ENCODE data around the gene LCP1.

The LCP1 gene

DNA sequence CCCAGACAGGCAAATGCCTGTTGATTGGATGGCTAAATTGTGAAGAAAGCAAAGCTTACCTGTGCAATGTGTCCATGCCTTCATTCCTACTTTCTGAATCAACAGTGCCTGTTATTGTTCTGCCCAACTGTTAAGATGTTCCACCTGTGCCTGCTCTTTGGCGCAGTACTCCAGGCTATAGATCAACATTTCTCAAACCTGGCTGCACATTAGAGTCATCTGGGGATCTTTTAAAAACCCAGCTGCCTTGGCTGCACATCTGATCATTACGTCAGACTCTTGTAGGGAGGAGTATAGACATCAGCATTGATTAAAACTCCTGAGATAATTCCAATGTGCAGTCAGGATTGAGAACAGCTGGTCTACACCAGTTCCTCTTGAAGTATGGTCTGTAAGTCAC is 60.9 kb downstream of the LCP1 start:
- peaks cover 2% of the 10 kb centered on the region for H3K36me3 ChIP-seq (ENCODE audit: control insufficient read depth, insufficient read depth, low read length)
- DNase-seq (ENCODE audit: extremely low read depth, insufficient read length) = no peak
- no peak overlapping the region for H3K4me3 ChIP-seq (replicated peaks; ENCODE audit: low read depth, low read length)
- no peaks in the 10 kb centered on the region for H3K27me3 ChIP-seq (replicated peaks; ENCODE audit: control insufficient read depth, insufficient read depth, low read length)
- TF ChIP-seq, protein P1, sequence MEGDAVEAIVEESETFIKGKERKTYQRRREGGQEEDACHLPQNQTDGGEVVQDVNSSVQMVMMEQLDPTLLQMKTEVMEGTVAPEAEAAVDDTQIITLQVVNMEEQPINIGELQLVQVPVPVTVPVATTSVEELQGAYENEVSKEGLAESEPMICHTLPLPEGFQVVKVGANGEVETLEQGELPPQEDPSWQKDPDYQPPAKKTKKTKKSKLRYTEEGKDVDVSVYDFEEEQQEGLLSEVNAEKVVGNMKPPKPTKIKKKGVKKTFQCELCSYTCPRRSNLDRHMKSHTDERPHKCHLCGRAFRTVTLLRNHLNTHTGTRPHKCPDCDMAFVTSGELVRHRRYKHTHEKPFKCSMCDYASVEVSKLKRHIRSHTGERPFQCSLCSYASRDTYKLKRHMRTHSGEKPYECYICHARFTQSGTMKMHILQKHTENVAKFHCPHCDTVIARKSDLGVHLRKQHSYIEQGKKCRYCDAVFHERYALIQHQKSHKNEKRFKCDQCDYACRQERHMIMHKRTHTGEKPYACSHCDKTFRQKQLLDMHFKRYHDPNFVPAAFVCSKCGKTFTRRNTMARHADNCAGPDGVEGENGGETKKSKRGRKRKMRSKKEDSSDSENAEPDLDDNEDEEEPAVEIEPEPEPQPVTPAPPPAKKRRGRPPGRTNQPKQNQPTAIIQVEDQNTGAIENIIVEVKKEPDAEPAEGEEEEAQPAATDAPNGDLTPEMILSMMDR (IDR thresholded peaks at IDR 0.05; ENCODE audit: insufficient read depth, low read length, poor library complexity, severe bottlenecking) = no peak

DNA sequence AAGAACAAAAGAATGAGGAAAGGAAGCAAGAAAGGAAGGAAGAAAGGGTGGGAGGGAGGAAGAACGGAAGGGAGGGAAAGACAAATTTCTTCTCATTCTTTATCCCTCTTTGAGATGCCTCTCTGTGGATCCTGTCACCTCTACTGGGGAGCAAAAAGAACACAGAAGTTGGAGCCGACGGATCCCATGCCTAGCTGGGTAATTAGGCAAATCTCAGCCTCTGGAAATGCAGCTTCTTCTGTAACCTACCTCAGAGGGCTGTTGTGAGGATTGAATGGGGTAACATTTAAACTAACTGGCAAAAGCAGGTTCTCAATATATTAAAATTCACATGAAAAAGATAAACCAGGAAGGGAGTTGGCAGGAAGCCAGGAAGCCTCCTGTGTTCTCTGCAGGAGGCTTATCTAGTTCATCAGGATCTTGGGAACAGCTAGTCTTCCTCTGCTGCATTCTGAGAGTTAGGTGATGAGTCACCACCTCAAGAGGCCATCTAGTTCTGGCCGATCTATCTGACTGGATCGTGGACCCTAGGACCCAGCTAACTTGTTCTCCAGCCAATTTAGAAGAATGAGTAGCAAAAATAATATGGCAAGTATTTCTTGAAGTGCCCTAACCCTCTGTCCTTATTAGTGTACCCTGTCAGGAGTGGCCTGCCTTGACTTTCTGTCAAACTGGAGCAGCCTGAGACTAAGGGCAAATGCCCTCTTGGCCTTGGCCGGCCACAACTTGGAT is 61.9 kb downstream of the LCP1 start:
- DNase-seq (ENCODE audit: extremely low read depth, insufficient read length) = no peak
- H3K4me3 ChIP-seq (replicated peaks; ENCODE audit: low read depth, low read length) = no peak overlapping the region
- H3K36me3 ChIP-seq (ENCODE audit: control insufficient read depth, insufficient read depth, low read length) = no peaks in the 10 kb centered on the region
- TF ChIP-seq, protein P1 (IDR thresholded peaks at IDR 0.05; ENCODE audit: insufficient read depth, low read length, poor library complexity, severe bottlenecking) = no peak
- H3K27me3 ChIP-seq (replicated peaks; ENCODE audit: control insufficient read depth, insufficient read depth, low read length) = no peaks in the 10 kb centered on the region

DNA sequence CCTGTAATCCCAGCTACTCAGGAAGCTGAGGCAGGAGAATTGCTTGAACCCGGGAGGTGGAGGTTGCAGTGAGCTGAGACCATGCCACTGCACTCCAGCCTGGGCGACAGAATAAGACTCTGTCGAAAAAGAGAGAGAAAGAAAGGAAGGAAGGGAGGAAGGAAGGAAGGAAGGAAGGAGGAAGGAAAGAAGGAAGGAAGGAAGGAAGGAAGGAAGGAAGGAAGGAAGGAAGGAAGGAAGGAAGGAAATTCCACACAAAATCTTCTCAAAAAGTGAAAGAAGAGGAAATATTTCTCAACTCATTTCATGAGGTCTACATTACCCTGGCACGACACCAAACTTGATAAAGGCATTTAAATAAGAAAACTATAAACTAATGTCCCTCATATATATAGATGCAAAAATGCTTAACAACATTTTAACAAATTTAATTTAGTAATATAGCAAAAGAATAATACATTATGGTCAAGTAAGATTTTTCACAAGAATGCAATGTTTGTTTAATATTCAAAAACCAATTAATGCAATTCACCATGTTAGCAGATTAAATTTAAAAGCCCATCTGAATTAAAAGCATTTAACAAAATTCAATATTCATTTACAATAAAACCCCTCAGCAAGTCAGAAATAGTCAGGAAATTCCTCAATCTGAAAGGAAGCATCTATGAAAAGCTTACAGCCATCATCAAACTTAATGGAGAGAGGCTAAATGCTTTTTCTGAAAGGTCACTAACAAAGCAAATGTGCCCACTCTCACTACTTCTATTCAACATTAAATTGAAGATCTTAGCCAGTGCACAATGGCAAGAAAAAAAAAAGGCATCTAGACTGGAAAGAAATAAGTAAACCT is 65.1 kb downstream of the LCP1 start:
- TF ChIP-seq, protein P1 (IDR thresholded peaks at IDR 0.05; ENCODE audit: insufficient read depth, low read length, poor library complexity, severe bottlenecking) = no peak
- DNase-seq (ENCODE audit: extremely low read depth, insufficient read length) = no peak
- H3K27me3 ChIP-seq (replicated peaks; ENCODE audit: control insufficient read depth, insufficient read depth, low read length) = no peaks in the 10 kb centered on the region
- H3K4me3 ChIP-seq (replicated peaks; ENCODE audit: low read depth, low read length) = no peak overlapping the region
- no peaks in the 10 kb centered on the region for H3K36me3 ChIP-seq (ENCODE audit: control insufficient read depth, insufficient read depth, low read length)

DNA sequence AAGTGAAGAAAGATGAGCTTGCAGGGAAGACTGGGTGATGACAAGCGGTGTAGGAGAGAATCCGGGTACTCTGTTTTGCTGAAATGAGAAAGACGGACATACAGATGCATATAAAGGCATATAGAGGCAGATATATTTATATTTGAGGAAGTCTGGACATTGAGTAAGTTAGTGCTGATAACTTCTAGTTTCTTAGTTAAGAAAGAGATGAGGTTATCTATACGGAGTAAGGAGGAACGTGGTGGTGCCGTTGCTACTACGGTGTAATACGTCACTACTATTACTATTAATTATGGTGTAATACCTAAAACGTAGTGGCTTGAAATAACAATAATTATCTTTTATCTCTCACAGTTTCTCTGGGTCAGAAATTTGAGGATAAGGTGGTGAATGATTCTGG is 67.4 kb downstream of the LCP1 start:
- Histone ChIP-seq H3K27me3 (replicated peaks; ENCODE audit: control insufficient read depth, insufficient read depth, low read length) (no peaks in the 10 kb centered on the region), H3K36me3 (ENCODE audit: control insufficient read depth, insufficient read depth, low read length) (no peaks in the 10 kb centered on the region), H3K4me3 (replicated peaks; ENCODE audit: low read depth, low read length) (no peak overlapping the region)
- TF ChIP-seq, protein P1 (IDR thresholded peaks at IDR 0.05; ENCODE audit: insufficient read depth, low read length, poor library complexity, severe bottlenecking) = no peak
- no peak for DNase-seq (ENCODE audit: extremely low read depth, insufficient read length)

DNA sequence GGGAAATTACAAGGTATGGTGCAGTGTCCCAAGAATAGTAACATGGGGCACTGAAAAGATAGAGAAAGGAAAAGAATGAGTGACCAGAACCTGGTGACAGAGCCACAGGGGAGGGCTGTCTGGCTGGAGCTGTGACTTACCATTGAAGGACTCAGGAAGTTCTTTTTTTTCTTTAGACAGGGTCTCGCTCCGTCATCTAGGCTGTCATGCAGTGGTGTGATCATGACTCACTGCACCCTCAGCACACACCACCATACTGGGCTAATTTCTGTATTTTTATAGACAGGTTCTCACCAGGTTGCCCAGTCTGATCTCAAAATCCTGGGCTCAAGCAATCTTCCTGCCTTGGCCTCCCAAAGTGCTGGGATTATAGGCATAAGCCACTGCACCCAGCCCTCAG is 68.4 kb downstream of the LCP1 start:
- no peak overlapping the region for H3K4me3 ChIP-seq (replicated peaks; ENCODE audit: low read depth, low read length)
- DNase-seq (ENCODE audit: extremely low read depth, insufficient read length) = no peak
- TF ChIP-seq, protein P1 (IDR thresholded peaks at IDR 0.05; ENCODE audit: insufficient read depth, low read length, poor library complexity, severe bottlenecking) = no peak
- no peaks in the 10 kb centered on the region for H3K36me3 ChIP-seq (ENCODE audit: control insufficient read depth, insufficient read depth, low read length)
- H3K27me3 ChIP-seq (replicated peaks; ENCODE audit: control insufficient read depth, insufficient read depth, low read length) = no peaks in the 10 kb centered on the region

Measured in GM06990 (cell line).